IMR-90 (cell line): ENCODE data around the gene DDIAS. TPM values are rescaled to one million over a fixed set of nuclear protein-coding genes. Genes with fewer than 3 reads are reported as not detected.

Source experiments
- ATAC-seq: fragments of 200-7000 bp; cut with Tn5 transposase; 2 replicates; pipeline ENCODE4 v1.9.1; 2020; ENCODE audit warnings: low read depth, mild to moderate bottlenecking, moderate library complexity
- BruUV-seq: library from RNA; stranded (reverse); fragments of 400-500 nt; replicated peaks from 2 replicates; lab custom pipeline; 2021; lab: Mats Ljungman, UMichigan
- CTCF ChIA-PET: fragments of 300-600 bp; formaldehyde crosslinking; extraction: SDS; loops from one replicate; lab custom pipeline; 2021; ENCODE audit warnings: antibody characterized with exemption; lab: Yijun Ruan, JAX
- POLR2A ChIA-PET: fragments of 300-600 bp; sonication (Branson Sonifier 250); formaldehyde crosslinking; loops from one replicate; lab custom pipeline; 2022; ENCODE audit warnings: antibody characterized with exemption; ENCODE audit not compliant: unreplicated experiment; lab: Charles Lee
- DNase-seq: peaks from one replicate; pipeline ENCODE4 v3.0.0; 2013
- H2AFZ ChIP-seq: replicated peaks from 2 replicates; pipeline ENCODE3; 2013; ENCODE audit warnings: low read length, mild to moderate bottlenecking; ENCODE audit not compliant: poor library complexity
- H2AK5ac ChIP-seq: 2 replicates; pipeline ENCODE4 v1.6.1; 2013; ENCODE audit warnings: low read depth, low read length, inconsistent platforms
- H2AK9ac ChIP-seq: replicated peaks from 2 replicates; pipeline ENCODE3; 2013; ENCODE audit warnings: mild to moderate bottlenecking, low read depth, low read length, moderate library complexity; ENCODE audit not compliant: poor library complexity
- H2BK120ac ChIP-seq: 2 replicates; pipeline ENCODE4 v1.6.1; 2013; ENCODE audit warnings: low read depth, low read length, inconsistent platforms
- H2BK15ac ChIP-seq: 3 replicates; pipeline ENCODE4 v1.6.1; 2013; ENCODE audit warnings: low read depth, low read length, inconsistent platforms
- H2BK20ac ChIP-seq: 2 replicates; pipeline ENCODE4 v1.6.1; 2013; ENCODE audit warnings: low read depth, mild to moderate bottlenecking, inconsistent platforms, low read length, moderate library complexity
- H2BK5ac ChIP-seq: 2 replicates; pipeline ENCODE4 v1.6.1; 2013; ENCODE audit warnings: mild to moderate bottlenecking, low read depth, low read length, inconsistent platforms; ENCODE audit not compliant: poor library complexity, severe bottlenecking
- H3K14ac ChIP-seq: replicated peaks from 2 replicates; pipeline ENCODE4 v1.6.1; 2013; ENCODE audit warnings: low read depth, low read length, inconsistent platforms
- H3K18ac ChIP-seq: 2 replicates; pipeline ENCODE4 v1.6.1; 2013; ENCODE audit warnings: low read depth, low read length, control low read depth
- H3K23ac ChIP-seq: 2 replicates; pipeline ENCODE4 v1.6.1; 2013; ENCODE audit warnings: low read depth, low read length, inconsistent platforms
- H3K27ac ChIP-seq: 2 replicates; pipeline ENCODE4 v1.5.1; 2013; ENCODE audit warnings: mild to moderate bottlenecking, control low read depth, low read length; ENCODE audit not compliant: insufficient read depth
- H3K27me3 ChIP-seq: 2 replicates; pipeline ENCODE4 v1.6.1; 2013; ENCODE audit warnings: low read length; ENCODE audit not compliant: control insufficient read depth, insufficient read depth
- H3K36me3 ChIP-seq: 2 replicates; pipeline ENCODE4 v1.6.1; 2013; ENCODE audit warnings: low read length, mixed read lengths; ENCODE audit not compliant: control insufficient read depth, insufficient read depth
- H3K4ac ChIP-seq: 2 replicates; pipeline ENCODE4 v1.6.1; 2013; ENCODE audit warnings: low read depth, low read length, inconsistent platforms
- H3K4me1 ChIP-seq: 2 replicates; pipeline ENCODE4 v1.6.1; 2013; ENCODE audit warnings: low read length, mixed read lengths; ENCODE audit not compliant: control insufficient read depth, insufficient read depth
- H3K4me2 ChIP-seq: 2 replicates; pipeline ENCODE4 v1.6.1; 2013; ENCODE audit warnings: low read depth, mild to moderate bottlenecking, control low read depth, low read length, moderate library complexity
- H3K4me3 ChIP-seq: 2 replicates; pipeline ENCODE4 v1.5.1; 2013; ENCODE audit warnings: low read depth, mild to moderate bottlenecking, control low read depth, low read length, moderate library complexity; ENCODE audit not compliant: insufficient read depth
- H3K56ac ChIP-seq: 2 replicates; pipeline ENCODE4 v1.6.1; 2013; ENCODE audit warnings: low read length, inconsistent platforms; ENCODE audit not compliant: insufficient read depth; ENCODE audit errors: extremely low read depth
- H3K79me1 ChIP-seq, 2 experiments: 2 replicates each; pipeline ENCODE4 v1.6.1; 2013; ENCODE audit warnings: low read length in 2 of 2, inconsistent platforms in 1 of 2, low read depth in 1 of 2
- H3K9ac ChIP-seq: 2 replicates; pipeline ENCODE4 v1.6.1; 2013; ENCODE audit warnings: low read depth, low read length, control low read depth
- H3K9me1 ChIP-seq: 2 replicates; pipeline ENCODE4 v1.6.1; 2013; ENCODE audit warnings: low read length, inconsistent platforms; ENCODE audit not compliant: insufficient read depth
- H3K9me3 ChIP-seq: 2 replicates; pipeline ENCODE4 v1.6.1; 2013; ENCODE audit warnings: low read length; ENCODE audit not compliant: control insufficient read depth, insufficient read depth
- H4K20me1 ChIP-seq: 2 replicates; pipeline ENCODE4 v1.6.1; 2013; ENCODE audit warnings: low read length, inconsistent platforms; ENCODE audit not compliant: insufficient read depth
- H4K5ac ChIP-seq: 2 replicates; pipeline ENCODE4 v1.6.1; 2013; ENCODE audit warnings: mild to moderate bottlenecking, low read depth, low read length, control low read depth
- H4K8ac ChIP-seq, 2 experiments: 2 replicates each; pipeline ENCODE4 v1.6.1; 2013; ENCODE audit warnings: low read depth in 2 of 2, low read length in 2 of 2, control low read depth in 1 of 2, inconsistent platforms in 1 of 2
- H4K91ac ChIP-seq: 2 replicates; pipeline ENCODE4 v1.6.1; 2013; ENCODE audit warnings: low read depth, low read length, inconsistent platforms; ENCODE audit not compliant: insufficient read depth
- CEBPB ChIP-seq: IDR thresholded peaks from 2 replicates; pipeline ENCODE4 v1.6.1; 2012; ENCODE audit warnings: low read depth, low read length, improper control_type of control experiment
- FOS ChIP-seq: fragments of 150-350 bp; IDR thresholded peaks from 2 replicates; pipeline ENCODE4 v1.6.1; 2016; ENCODE audit warnings: low read depth, low read length
- MXI1 ChIP-seq: IDR thresholded peaks from 2 replicates; pipeline ENCODE4 v1.6.1; 2012; ENCODE audit warnings: low read depth, mild to moderate bottlenecking, low read length, moderate library complexity, borderline replicate concordance
- NFE2L2 ChIP-seq: fragments of 150-350 bp; IDR thresholded peaks from 2 replicates; pipeline ENCODE4 v1.6.1; 2016; ENCODE audit warnings: low read depth, mild to moderate bottlenecking, low read length
- RAD21 ChIP-seq: IDR thresholded peaks from 2 replicates; pipeline ENCODE4 v1.6.1; 2012; ENCODE audit warnings: low read length, improper control_type of control experiment
- dilution Hi-C: fragments of 300-500 bp; cut with HindIII; formaldehyde crosslinking; loops from one replicate; pipeline ENCODE4 v1.14.3; 2018; ENCODE audit warnings: low sequenced_read_pairs; ENCODE audit not compliant: unreplicated experiment
- in situ Hi-C: fragments of 300-500 bp; cut with MboI; formaldehyde crosslinking; loops from 3 replicates; pipeline ENCODE4 v1.14.3; 2019; ENCODE audit warnings: low sequenced_read_pairs, inconsistent platforms, mixed read lengths
- intact Hi-C: fragments of 100-400 bp; cut with micrococcal nuclease; formaldehyde crosslinking; loops from 2 replicates; pipeline ENCODE4 v1.10.0; 2022
- polyA plus RNA-seq, 3 experiments: library from polyadenylated mRNA; depleted of rRNA; stranded (reverse); fragments of >200 nt; gene quantifications; 2 replicates each; pipeline ENCODE4 v1.2.3, GENCODE V29; 2012; ENCODE audit warnings: low replicate concordance in 1 of 3
- total RNA-seq: library from RNA; depleted of rRNA; stranded (reverse); fragments of >200 nt; gene quantifications from 2 replicates; pipeline ENCODE4 v1.2.3, GENCODE V29; 2012

Gene DDIAS
- total and polyA plus RNA-seq, 2 of the 4 experiments (the other 2 are of a cell fraction), result 4.3 to 15.8 TPM

DNA sequence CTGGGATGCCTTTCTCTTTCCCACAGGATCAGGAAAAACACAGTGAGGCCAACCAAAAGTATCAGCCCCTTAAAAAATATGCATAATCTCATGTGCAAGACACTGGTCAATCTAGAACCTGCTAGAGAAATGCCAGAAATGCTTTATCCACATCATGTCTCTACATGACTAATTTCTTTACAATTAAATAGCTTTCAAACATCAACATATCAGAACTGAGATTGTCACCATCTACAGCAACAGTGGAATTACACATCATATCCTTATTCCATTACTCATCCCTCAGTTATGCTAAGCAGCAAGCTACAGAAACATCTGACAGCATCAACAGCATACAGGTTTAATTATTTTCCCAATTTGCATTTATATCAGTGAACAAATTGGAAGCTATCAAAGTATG is 78.8 kb downstream of the DDIAS start:
- dilution Hi-C loops (no loop called here), intact Hi-C loops (no loop called here), in situ Hi-C loops (no loop called here)
- TF ChIP-seq NFE2L2 (no peak), FOS (peak; percentile 17; the same call in 1 of the 2 replicates), CEBPB (peak; percentile 54; the same call in 1 of the 2 replicates), MXI1 (no peak), RAD21 (no peak)
- no peak overlapping the region for H4K5ac ChIP-seq
- POLR2A ChIA-PET, result no interaction called here
- H3K27me3 ChIP-seq, result no peaks in the 10 kb centered on the region
- H3K79me1 ChIP-seq, result peaks cover 0 to 3% of the 10 kb centered on the region in 2 experiments; a peak in 1 of 4 replicates
- H2BK120ac ChIP-seq, result peak overlapping the region; percentile 67; the same call in 1 of the 2 replicates
- no peak overlapping the region for H3K14ac ChIP-seq
- H3K36me3 ChIP-seq, result peaks cover 11% of the 10 kb centered on the region
- H3K9me1 ChIP-seq, result no peaks in the 10 kb centered on the region; the same call in 1 of the 2 replicates
- no peak overlapping the region for H3K23ac ChIP-seq
- no peak overlapping the region for H3K9ac ChIP-seq
- H3K4ac ChIP-seq, result peak overlapping the region; percentile 6; the same call in 1 of the 2 replicates
- CTCF ChIA-PET, result no interaction called here
- no peak overlapping the region; the same call in 1 of the 2 replicates for H3K18ac ChIP-seq
- ATAC-seq (peak; percentile 83), DNase-seq (peak; percentile 84)
- no peak overlapping the region for H4K8ac ChIP-seq
- H3K56ac ChIP-seq, result no peak overlapping the region
- H3K9me3 ChIP-seq, result no peaks in the 10 kb centered on the region
- H2BK5ac ChIP-seq, result peak overlapping the region; percentile 78
- H3K4me3 ChIP-seq, result no peak overlapping the region
- H2AFZ ChIP-seq, result no peak overlapping the region
- peak overlapping the region; percentile 78; the same call in 1 of the 2 replicates for H2BK20ac ChIP-seq
- H3K4me2 ChIP-seq, result peak overlapping the region; percentile 76; the same call in 1 of the 2 replicates
- H3K27ac ChIP-seq, result no peak overlapping the region
- H2BK15ac ChIP-seq, result no peak overlapping the region
- H4K91ac ChIP-seq, result no peak overlapping the region
- no peak overlapping the region for H2AK5ac ChIP-seq
- H2AK9ac ChIP-seq, result no peak overlapping the region
- peaks cover 3% of the 10 kb centered on the region for H3K4me1 ChIP-seq
- no peaks in the 10 kb centered on the region for H4K20me1 ChIP-seq
- BruUV-seq, result no TSS peak
